Gastrocnemius medialis (tissue), 4 donors: ENCODE data around the gene PATJ.

ENCODE experiments used
- CTCF ChIP-seq, 5 experiments: fragments of 450-650 bp in 3 of 5; fragments of 200-600 bp in 2 of 5; sonication (generic) in 2 of 5; IDR thresholded peaks in 4 of 5; conservative IDR thresholded peaks in 1 of 5; 1 replicate in 4 of 5; 2 replicates in 1 of 5; pipeline ENCODE4 v1.5.1; 2016 to 2019; ENCODE audit warnings: antibody characterized with exemption in 5 of 5, mild to moderate bottlenecking in 3 of 5, moderate library complexity in 3 of 5
- POLR2A ChIP-seq, 2 donors: fragments of 450-650 bp; IDR thresholded peaks; one replicate each; pipeline ENCODE4 v1.6.1; 2017; ENCODE audit warnings: antibody characterized with exemption in 2 of 2, mild to moderate bottlenecking in 2 of 2, moderate library complexity in 2 of 2

GRCh38 chr1:61844006-61844405 lies 101.7 kb downstream of the PATJ start:
- TF ChIP-seq POLR2A (IDR thresholded peaks at IDR 0.05) (no peak), CTCF (IDR thresholded peaks at IDR 0.05 in 4 of 5, conservative IDR thresholded peaks at IDR 0.05 in 1 of 5) (no peak)
